CD4-positive, alpha-beta T cell (primary cell): ENCODE results near the gene MPPED2. TPM values are rescaled to one million over a fixed set of nuclear protein-coding genes. Genes with fewer than 3 reads are reported as not detected.

Source experiments
- ATAC-seq: fragments of 200-7000 bp; cut with Tn5 transposase; one replicate; pipeline ENCODE4 v1.10.0; 2022; ENCODE audit warnings: mild to moderate bottlenecking; ENCODE audit not compliant: poor library complexity
- CTCF ChIA-PET: fragments of 350-600 bp; sonication (Branson Sonifier 250); formaldehyde crosslinking; loops from one replicate; lab custom pipeline; 2021; ENCODE audit warnings: antibody characterized with exemption, inconsistent platforms; lab: Charles Lee
- POLR2A ChIA-PET: fragments of 350-600 bp; sonication (Branson Sonifier 250); formaldehyde crosslinking; loops from one replicate; lab custom pipeline; 2021; ENCODE audit warnings: antibody characterized with exemption, inconsistent platforms; lab: Charles Lee
- DNase-seq, 14 experiments: peaks; one replicate each; pipeline ENCODE4 v3.0.0-alpha.2; 2013 to 2020; ENCODE audit warnings: mixed read lengths in 2 of 14
- H3K27ac ChIP-seq, 2 donors: one replicate each; pipeline versions ENCODE4 v1.5.1 to v1.7.0; 2013; ENCODE audit warnings: low read length in 2 of 2, low read depth in 1 of 2, mild to moderate bottlenecking in 1 of 2
- H3K27me3 ChIP-seq, 2 experiments: 1 replicate in 1 of 2; 2 replicates in 1 of 2; pipeline versions ENCODE4 v1.6.1 to v1.7.0; 2013; ENCODE audit warnings: low read length in 2 of 2, control low read depth in 1 of 2, mild to moderate bottlenecking in 1 of 2, moderate library complexity in 1 of 2; ENCODE audit not compliant: insufficient read depth in 2 of 2, control insufficient read depth in 1 of 2
- H3K36me3 ChIP-seq: one replicate; pipeline ENCODE4 v1.6.1; 2013; ENCODE audit warnings: low read length, control low read depth; ENCODE audit not compliant: insufficient read depth
- H3K4me1 ChIP-seq: one replicate; pipeline ENCODE4 v1.6.1; 2013; ENCODE audit warnings: low read length, control low read depth; ENCODE audit not compliant: insufficient read depth
- H3K4me3 ChIP-seq: one replicate; pipeline ENCODE4 v1.5.1; 2013; ENCODE audit warnings: mild to moderate bottlenecking, low read length, moderate library complexity
- H3K9me3 ChIP-seq, 2 experiments: 1 replicate in 1 of 2; 2 replicates in 1 of 2; pipeline versions ENCODE4 v1.6.1 to v1.7.0; 2013; ENCODE audit warnings: low read length in 2 of 2, mild to moderate bottlenecking in 2 of 2, control low read depth in 1 of 2, moderate library complexity in 1 of 2; ENCODE audit not compliant: control insufficient read depth in 1 of 2, insufficient read depth in 1 of 2
- H3K27ac Mint-ChIP-seq: one replicate; pipeline ENCODE4 v1.8.0; 2020; ENCODE audit warnings: mixed read lengths
- H3K27me3 Mint-ChIP-seq: one replicate; pipeline ENCODE4 v1.8.0; 2021; ENCODE audit warnings: mixed read lengths
- H3K36me3 Mint-ChIP-seq: one replicate; pipeline ENCODE4 v1.8.0; 2021; ENCODE audit warnings: low read depth, mixed read lengths
- H3K4me1 Mint-ChIP-seq: one replicate; pipeline ENCODE4 v1.8.0; 2021; ENCODE audit warnings: low read depth, mixed read lengths
- H3K4me3 Mint-ChIP-seq: one replicate; pipeline ENCODE4 v1.8.0; 2020; ENCODE audit warnings: mild to moderate bottlenecking, mixed read lengths
- H3K9me3 Mint-ChIP-seq: one replicate; pipeline ENCODE4 v1.8.0; 2020; ENCODE audit warnings: mixed read lengths
- intact Hi-C, 2 experiments: fragments of 100-400 bp; cut with DNase I in 1 of 2; cut with micrococcal nuclease in 1 of 2; formaldehyde crosslinking; loops; one replicate each; pipeline versions ENCODE4 v1.15.1 to v1.9.0; 2023 to 2025; cut with DNase I, micrococcal nuclease
- total RNA-seq, 174 experiments: library from RNA in 2 of 174; stranded (reverse) in 2 of 174; gene quantifications; one replicate each; pipeline ENCODE4 v1.2.3 and lab custom pipeline; 2021 to 2026
- TF ChIP-seq, protein P1 (sequence below): fragments of 200-600 bp; IDR thresholded peaks from one replicate; pipeline ENCODE4 v1.8.0; 2022; ENCODE audit warnings: antibody characterized with exemption, mild to moderate bottlenecking

Gene MPPED2
- total RNA-seq, 2 experiments from 2014 or later = 0.96 to 1.7 TPM

DNA sequence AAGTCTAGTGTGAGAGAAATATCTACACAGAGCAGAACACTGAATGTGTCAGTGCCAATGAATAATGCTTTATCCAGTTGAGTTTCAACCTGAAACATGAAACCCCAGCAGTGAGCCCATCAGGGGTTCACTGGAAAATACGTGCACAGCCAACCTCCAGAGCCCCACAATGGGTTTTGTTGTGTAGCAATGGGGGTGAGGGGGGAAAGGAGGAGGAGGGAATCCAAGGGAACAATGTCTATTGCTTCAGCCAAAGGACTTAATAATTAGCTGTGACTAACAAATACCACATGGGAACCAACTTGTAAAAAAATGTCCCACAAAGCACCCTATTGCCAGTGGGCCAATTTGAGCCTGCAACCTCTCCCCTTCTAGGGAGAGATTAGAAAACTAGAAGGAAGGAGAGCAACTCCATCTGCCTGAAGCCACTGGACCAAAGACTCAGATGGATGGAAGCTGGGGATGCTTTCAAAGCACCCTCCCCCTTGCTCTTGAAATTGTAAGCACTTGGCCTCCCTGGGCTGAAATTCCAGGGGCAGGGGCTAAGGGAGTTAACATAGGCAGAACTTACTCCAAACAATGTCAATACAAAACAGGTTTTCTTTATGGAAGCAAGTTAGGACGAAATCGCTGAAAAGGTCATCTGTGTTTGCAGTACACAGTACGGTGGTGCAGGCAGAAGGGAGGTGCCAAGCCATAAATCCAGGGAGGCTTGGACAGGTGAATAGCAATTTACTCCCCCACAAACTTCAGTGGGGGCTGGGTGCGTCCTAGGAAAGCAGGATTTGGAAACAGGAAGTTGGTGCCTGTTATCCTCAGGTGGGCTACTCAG is 163.5 kb downstream of the MPPED2 start:
- Histone ChIP-seq H3K27ac (no peak overlapping the region), H3K36me3 (no peaks in the 10 kb centered on the region), H3K9me3 (no peaks in the 10 kb centered on the region), H3K27me3 (no peaks in the 10 kb centered on the region), H3K4me1 (no peaks in the 10 kb centered on the region), H3K4me3 (no peak overlapping the region)
- intact Hi-C loops = no loop called here
- Mint-ChIP-seq H3K36me3 (no peaks in the 10 kb centered on the region), H3K27me3 (no peaks in the 10 kb centered on the region), H3K9me3 (no peaks in the 10 kb centered on the region), H3K4me1 (no peaks in the 10 kb centered on the region), H3K4me3 (no peak overlapping the region), H3K27ac (no peak overlapping the region)
- DNase-seq = no peak
- POLR2A ChIA-PET = no interaction called here
- TF ChIP-seq, protein P1, sequence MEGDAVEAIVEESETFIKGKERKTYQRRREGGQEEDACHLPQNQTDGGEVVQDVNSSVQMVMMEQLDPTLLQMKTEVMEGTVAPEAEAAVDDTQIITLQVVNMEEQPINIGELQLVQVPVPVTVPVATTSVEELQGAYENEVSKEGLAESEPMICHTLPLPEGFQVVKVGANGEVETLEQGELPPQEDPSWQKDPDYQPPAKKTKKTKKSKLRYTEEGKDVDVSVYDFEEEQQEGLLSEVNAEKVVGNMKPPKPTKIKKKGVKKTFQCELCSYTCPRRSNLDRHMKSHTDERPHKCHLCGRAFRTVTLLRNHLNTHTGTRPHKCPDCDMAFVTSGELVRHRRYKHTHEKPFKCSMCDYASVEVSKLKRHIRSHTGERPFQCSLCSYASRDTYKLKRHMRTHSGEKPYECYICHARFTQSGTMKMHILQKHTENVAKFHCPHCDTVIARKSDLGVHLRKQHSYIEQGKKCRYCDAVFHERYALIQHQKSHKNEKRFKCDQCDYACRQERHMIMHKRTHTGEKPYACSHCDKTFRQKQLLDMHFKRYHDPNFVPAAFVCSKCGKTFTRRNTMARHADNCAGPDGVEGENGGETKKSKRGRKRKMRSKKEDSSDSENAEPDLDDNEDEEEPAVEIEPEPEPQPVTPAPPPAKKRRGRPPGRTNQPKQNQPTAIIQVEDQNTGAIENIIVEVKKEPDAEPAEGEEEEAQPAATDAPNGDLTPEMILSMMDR = no peak
- ATAC-seq = no peak
- CTCF ChIA-PET = no interaction called here

DNA sequence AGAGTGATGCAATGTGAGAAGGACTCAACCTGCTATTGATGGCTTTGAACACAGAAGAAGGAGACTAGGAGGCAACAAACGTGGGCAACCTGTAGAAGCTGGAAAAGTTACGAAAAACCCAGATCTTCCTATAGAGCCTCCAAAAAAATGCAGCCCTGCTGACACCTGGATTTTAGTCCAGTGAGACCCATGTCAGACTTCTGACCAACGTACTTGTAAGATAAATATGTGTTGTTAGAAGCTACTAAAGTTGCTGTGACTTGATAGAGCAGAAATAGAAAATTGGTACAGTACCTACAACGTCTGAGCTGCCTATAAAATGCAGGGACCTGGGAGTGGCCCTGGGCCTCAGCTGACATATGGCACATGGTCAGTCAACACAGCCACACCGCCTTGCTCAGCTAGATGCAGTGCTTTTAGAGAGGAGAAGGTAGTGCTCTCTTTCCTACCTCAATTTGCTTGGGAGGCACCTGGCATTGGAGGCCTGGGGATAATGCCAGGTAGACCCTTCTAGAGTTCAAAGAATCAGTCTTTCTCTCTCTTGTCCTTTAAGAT is 165.8 kb downstream of the MPPED2 start:
- H3K27ac ChIP-seq = no peak overlapping the region
- H3K4me1 ChIP-seq = no peaks in the 10 kb centered on the region
- TF ChIP-seq, protein P1 = no peak
- Mint-ChIP-seq H3K4me3 (no peak overlapping the region), H3K4me1 (no peaks in the 10 kb centered on the region), H3K27me3 (no peaks in the 10 kb centered on the region), H3K36me3 (no peaks in the 10 kb centered on the region), H3K27ac (no peak overlapping the region), H3K9me3 (no peaks in the 10 kb centered on the region)
- H3K4me3 ChIP-seq = no peak overlapping the region
- no peaks in the 10 kb centered on the region for H3K9me3 ChIP-seq
- DNase-seq (no peak), ATAC-seq (no peak)
- no peaks in the 10 kb centered on the region for H3K27me3 ChIP-seq
- POLR2A ChIA-PET = no interaction called here
- CTCF ChIA-PET = no interaction called here
- H3K36me3 ChIP-seq = no peaks in the 10 kb centered on the region
- intact Hi-C loops = no loop called here

DNA sequence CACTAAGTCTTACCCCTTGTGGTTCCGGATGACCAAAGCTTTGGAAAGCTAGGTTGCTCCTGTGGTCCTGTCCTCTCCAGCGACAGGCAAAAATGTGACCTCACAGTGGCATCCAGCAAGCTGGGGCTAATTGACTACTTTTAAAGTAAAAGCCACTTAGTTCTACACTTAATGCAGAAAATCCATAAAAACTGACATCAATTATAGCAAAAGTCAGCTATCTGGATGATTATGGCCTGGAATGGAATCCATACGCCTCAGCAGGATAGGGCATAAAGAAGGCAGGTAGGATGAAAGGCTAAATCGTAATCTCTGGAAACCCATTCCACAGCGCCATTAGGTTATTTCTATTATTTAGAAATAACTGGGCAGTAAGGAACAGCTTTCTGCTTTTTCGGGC is 171.3 kb downstream of the MPPED2 start:
- Mint-ChIP-seq H3K9me3 (no peaks in the 10 kb centered on the region), H3K27ac (no peak overlapping the region), H3K4me3 (no peak overlapping the region), H3K27me3 (no peaks in the 10 kb centered on the region), H3K4me1 (no peaks in the 10 kb centered on the region), H3K36me3 (no peaks in the 10 kb centered on the region)
- H3K27me3 ChIP-seq = no peaks in the 10 kb centered on the region
- no peak overlapping the region for H3K27ac ChIP-seq
- no peak overlapping the region for H3K4me3 ChIP-seq
- intact Hi-C loops = no loop called here
- TF ChIP-seq, protein P1 = no peak
- CTCF ChIA-PET = interaction anchor here (1.6 kb wide), 1 partner anchor 9 kb away, joined by 4 read pairs; no protein-coding TSS in a partner anchor
- H3K9me3 ChIP-seq = no peaks in the 10 kb centered on the region
- H3K36me3 ChIP-seq = no peaks in the 10 kb centered on the region
- POLR2A ChIA-PET = no interaction called here
- ATAC-seq = no peak
- no peaks in the 10 kb centered on the region for H3K4me1 ChIP-seq
- DNase-seq = no peak
